DMS 273 (cell line): Measurements from ENCODE around the gene MMP28.
A peak's percentile ranks its signal among the peaks of the same experiment; 100 is the strongest.

Experiments
- DNase-seq: peaks from one replicate; lab custom pipeline; 2025; ENCODE audit not compliant: unreplicated experiment; lab: John Stamatoyannopoulos, UW

Gene MMP28

GRCh38 chr17:35801583-35802224 is 6.3 kb upstream of the MMP28 start:
- DNase-seq: peak; percentile 99

GRCh38 chr17:35799942-35800341 is 4.5 kb upstream of the MMP28 start:
- DNase-seq: peak; percentile 85

- DNase-seq: no peak
Observed at GRCh38 chr17:35797918-35798317, 2.5 kb upstream of the MMP28 start.

- no peak for DNase-seq
Observed at GRCh38 chr17:35797370-35797769, 1.9 kb upstream of the MMP28 start.

GRCh38 chr17:35796942-35797341 is 1.5 kb upstream of the MMP28 start:
- no peak for DNase-seq

- no peak for DNase-seq
Observed at GRCh38 chr17:35795871-35796265, 427 bp upstream of the MMP28 start.

GRCh38 chr17:35793257-35793656 is 2.2 kb downstream of the MMP28 start:
- DNase-seq: no peak

- no peak for DNase-seq
Observed at GRCh38 chr17:35791681-35792350, 3.6 kb downstream of the MMP28 start.

GRCh38 chr17:35790841-35791240 is 4.6 kb downstream of the MMP28 start:
- no peak for DNase-seq

GRCh38 chr17:35788477-35789368 is 6.7 kb downstream of the MMP28 start:
- DNase-seq: no peak

- peak; percentile 42 for DNase-seq
Observed at GRCh38 chr17:35786941-35787432, 8.5 kb downstream of the MMP28 start.

GRCh38 chr17:35784895-35785294 is 10.5 kb downstream of the MMP28 start:
- no peak for DNase-seq

GRCh38 chr17:35780950-35781349 is 14.5 kb downstream of the MMP28 start:
- DNase-seq: no peak

- DNase-seq: no peak
Observed at GRCh38 chr17:35778641-35779196, 16.7 kb downstream of the MMP28 start.

GRCh38 chr17:35775583-35775982 is 19.9 kb downstream of the MMP28 start:
- DNase-seq: no peak

GRCh38 chr17:35775039-35775438 is 20.4 kb downstream of the MMP28 start:
- no peak for DNase-seq

- DNase-seq: peak; percentile 42
Observed at GRCh38 chr17:35774499-35774898, 20.9 kb downstream of the MMP28 start.

- DNase-seq: no peak
Observed at GRCh38 chr17:35773679-35774425, 21.6 kb downstream of the MMP28 start.

GRCh38 chr17:35773129-35773528 is 22.3 kb downstream of the MMP28 start:
- no peak for DNase-seq

- DNase-seq: no peak
Observed at GRCh38 chr17:35769895-35770486, 25.4 kb downstream of the MMP28 start.
